ENCODE measurements around the gene ST3GAL3. TPM values are rescaled to one million over a fixed set of nuclear protein-coding genes. Genes with fewer than 3 reads are reported as not detected.

Gene ST3GAL3
- total and polyA plus RNA-seq, 2 donors (not counting 3 experiments of a cell fraction or from before 2014, with no cell fraction given): 14.3 to 35.8 TPM

DNA sequence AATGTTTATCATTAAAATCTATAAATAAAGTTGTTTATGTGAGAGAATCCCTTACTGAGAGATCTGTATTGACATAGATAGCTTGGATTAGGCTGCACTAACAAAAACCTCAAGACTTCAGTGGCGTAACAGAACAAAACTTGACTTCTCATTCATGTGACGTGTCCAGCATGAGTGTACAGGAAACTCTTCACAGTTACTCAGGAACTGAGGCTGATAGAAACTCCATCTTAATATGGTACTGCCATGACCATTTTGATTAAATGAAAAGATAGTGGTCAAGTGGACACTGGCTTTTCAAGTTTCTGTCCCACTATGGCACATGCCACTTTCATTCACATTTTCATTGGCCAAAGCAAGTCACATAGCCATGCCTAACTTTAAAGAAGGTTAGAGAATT lies 3.7 kb downstream of the ST3GAL3 start:
- peak overlapping the region; percentile 55 for H3K9ac ChIP-seq (replicated peaks; ENCODE audit: extremely low read depth, insufficient read depth, low read length)
- POLR2A ChIA-PET: interaction anchor here (1.8 kb wide), 1 partner anchor 61 kb away, joined by 7 read pairs; the partner anchor contains the start of gene KDM4A
- no peaks in the 10 kb centered on the region for H3K36me3 ChIP-seq (ENCODE audit: control insufficient read depth in 2 of 2, extremely low read depth in 1 of 2, insufficient read depth in 2 of 2, low read length in 2 of 2)
- TF ChIP-seq MYC (IDR thresholded peaks at IDR 0.05; ENCODE audit: low read depth, low read length) (no peak), JUN (IDR thresholded peaks at IDR 0.05; ENCODE audit: borderline replicate concordance, insufficient read depth, insufficient read length, low read depth) (peak; percentile 81), FOS (IDR thresholded peaks at IDR 0.05; ENCODE audit: borderline replicate concordance, insufficient read depth, low read length) (peak; percentile 79), POLR2AphosphoS5 (IDR thresholded peaks at IDR 0.05; ENCODE audit: insufficient read depth, low read depth, low read length) (no peak), GATA2 (IDR thresholded peaks at IDR 0.05; ENCODE audit: insufficient read depth, insufficient read length, low read depth, low read length) (peak; percentile 94), EZH2 (IDR thresholded peaks at IDR 0.05; ENCODE audit: borderline replicate concordance, low read depth, low read length, severe bottlenecking) (no peak), POLR2A (IDR thresholded peaks at IDR 0.05; ENCODE audit: low read depth, low read length) (no peak)
- TF ChIP-seq, protein P1, sequence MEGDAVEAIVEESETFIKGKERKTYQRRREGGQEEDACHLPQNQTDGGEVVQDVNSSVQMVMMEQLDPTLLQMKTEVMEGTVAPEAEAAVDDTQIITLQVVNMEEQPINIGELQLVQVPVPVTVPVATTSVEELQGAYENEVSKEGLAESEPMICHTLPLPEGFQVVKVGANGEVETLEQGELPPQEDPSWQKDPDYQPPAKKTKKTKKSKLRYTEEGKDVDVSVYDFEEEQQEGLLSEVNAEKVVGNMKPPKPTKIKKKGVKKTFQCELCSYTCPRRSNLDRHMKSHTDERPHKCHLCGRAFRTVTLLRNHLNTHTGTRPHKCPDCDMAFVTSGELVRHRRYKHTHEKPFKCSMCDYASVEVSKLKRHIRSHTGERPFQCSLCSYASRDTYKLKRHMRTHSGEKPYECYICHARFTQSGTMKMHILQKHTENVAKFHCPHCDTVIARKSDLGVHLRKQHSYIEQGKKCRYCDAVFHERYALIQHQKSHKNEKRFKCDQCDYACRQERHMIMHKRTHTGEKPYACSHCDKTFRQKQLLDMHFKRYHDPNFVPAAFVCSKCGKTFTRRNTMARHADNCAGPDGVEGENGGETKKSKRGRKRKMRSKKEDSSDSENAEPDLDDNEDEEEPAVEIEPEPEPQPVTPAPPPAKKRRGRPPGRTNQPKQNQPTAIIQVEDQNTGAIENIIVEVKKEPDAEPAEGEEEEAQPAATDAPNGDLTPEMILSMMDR (IDR thresholded peaks at IDR 0.05; ENCODE audit: extremely low read depth in 1 of 2, insufficient read depth in 1 of 2, low read depth in 1 of 2, low read length in 2 of 2): no peak
- TF ChIP-seq, protein P2, sequence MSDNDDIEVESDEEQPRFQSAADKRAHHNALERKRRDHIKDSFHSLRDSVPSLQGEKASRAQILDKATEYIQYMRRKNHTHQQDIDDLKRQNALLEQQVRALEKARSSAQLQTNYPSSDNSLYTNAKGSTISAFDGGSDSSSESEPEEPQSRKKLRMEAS (IDR thresholded peaks at IDR 0.05; ENCODE audit: insufficient read depth, insufficient read length): no peak
- H3K9me1 ChIP-seq (replicated peaks; ENCODE audit: control insufficient read depth, extremely low read depth, insufficient read depth, low read length): no peaks in the 10 kb centered on the region
- H3K4me3 ChIP-seq (replicated peaks in 1 of 3; ENCODE audit: insufficient read depth in 1 of 3, low read depth in 1 of 3, low read length in 3 of 3): peak overlapping the region in 1 of 3 experiments; percentile 2
- intact Hi-C loops (cut with micrococcal nuclease) (loop anchor here (1.0 to 5.0 kb wide), 4 partner anchors 235 to 504 kb away; partner anchors contain the start of gene IPO13), dilution Hi-C loops (cut with MboI; ENCODE audit: extremely low pct_ligation_motif_present, low sequenced_read_pairs) (no loop called here)
- H4K20me1 ChIP-seq (replicated peaks; ENCODE audit: control insufficient read depth, extremely low read depth, insufficient read depth, low read length): no peaks in the 10 kb centered on the region
- DNase-seq (ENCODE audit: low read depth, low spot score) (peak; percentile 80), FAIRE-seq (peak; percentile 80)
- peak overlapping the region; percentile 80 for H3K4me2 ChIP-seq (ENCODE audit: insufficient read depth, low read length)
- peaks cover 47% of the 10 kb centered on the region for H3K79me2 ChIP-seq (ENCODE audit: control insufficient read depth, insufficient read depth, low read length)
- no peaks in the 10 kb centered on the region for H3K27me3 ChIP-seq (ENCODE audit: control insufficient read depth in 2 of 2, insufficient read depth in 2 of 2, low read length in 2 of 2)
- H3K9me3 ChIP-seq (replicated peaks; ENCODE audit: control insufficient read depth, insufficient read depth, low read length): no peaks in the 10 kb centered on the region
- peak overlapping the region; percentile 93 for H3K27ac ChIP-seq (ENCODE audit: insufficient read depth, low read depth, low read length)
- CTCF ChIA-PET: interaction anchor here (0.6 to 1.6 kb wide), 6 partner anchors 52 to 326 kb away, joined by 3 to 9 read pairs (median 4); partner anchors contain the start of gene KDM4A
- BruUV-seq (replicated peaks): no TSS peak
- H3K4me1 ChIP-seq (ENCODE audit: control insufficient read depth, extremely low read depth, insufficient read depth, low read length): peaks cover 49% of the 10 kb centered on the region
- H2AFZ ChIP-seq (ENCODE audit: low read depth, low read length): no peak overlapping the region
